Erythroblast (primary cell): ENCODE data around the gene DND1.
A peak's percentile ranks its signal among the peaks of the same experiment; 100 is the strongest.
"Not testable (repeated sequence)": the region's sequence is repeated elsewhere in the genome, so short reads cannot be mapped to it uniquely, and the experiment has no call there.

Experiments
- DNase-seq, 2 experiments: peaks; one replicate each; lab custom pipeline; 2025; lab: John Stamatoyannopoulos, UW
- GATA1 ChIP-seq: IDR thresholded peaks from 2 replicates; pipeline ENCODE4 v1.6.1; 2011; ENCODE audit warnings: low read depth, mild to moderate bottlenecking, control low read depth, low read length, moderate library complexity
- POLR2A ChIP-seq: IDR thresholded peaks from 2 replicates; pipeline ENCODE4 v1.6.1; 2011; ENCODE audit warnings: mild to moderate bottlenecking, low read length

Gene DND1

DNA sequence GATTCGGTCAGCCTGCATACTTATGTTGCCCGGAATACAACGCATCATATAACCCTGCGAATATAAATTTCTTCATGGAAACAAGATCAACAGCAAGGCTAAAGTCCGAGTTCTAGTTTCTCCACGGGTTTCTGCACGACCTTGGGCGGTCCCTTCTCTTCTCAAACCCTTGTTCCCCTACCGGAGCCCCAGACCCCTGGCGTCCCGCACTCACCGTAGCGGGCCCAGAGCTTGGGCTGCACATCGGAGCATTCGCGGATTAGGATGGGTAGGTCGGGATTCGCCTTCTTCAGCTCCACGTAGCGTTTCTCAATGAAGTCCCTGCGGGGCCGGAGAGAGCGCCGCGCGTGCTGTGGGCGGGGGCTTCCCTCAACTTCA is 26.3 kb downstream of the DND1 start:
- TF ChIP-seq POLR2A (no peak), GATA1 (no peak)
- no peak for DNase-seq

DNA sequence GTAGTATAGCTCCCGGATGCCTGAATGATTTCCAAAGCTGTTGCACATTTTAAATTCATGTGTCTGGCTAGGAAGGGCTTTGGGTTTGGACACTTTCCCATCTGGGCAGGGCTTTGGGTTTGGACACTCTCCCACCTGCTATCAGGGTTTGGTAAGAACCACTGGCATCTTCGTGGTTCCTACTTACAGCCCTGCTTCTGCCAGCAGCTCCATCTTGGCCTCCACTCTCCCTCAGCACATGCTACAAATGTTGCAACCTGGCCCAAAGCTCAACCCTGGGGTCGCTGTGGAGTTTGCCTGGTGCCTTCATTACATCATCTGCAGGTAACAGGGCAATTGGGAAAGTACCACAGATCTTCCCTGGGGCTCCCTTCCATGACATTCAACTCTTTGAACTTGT is 30.7 kb downstream of the DND1 start:
- TF ChIP-seq POLR2A: no peak
- DNase-seq: no peak

GRCh38 chr5:140641716-140642115 is 31.7 kb downstream of the DND1 start:
- DNase-seq: no peak
- no peak for TF ChIP-seq POLR2A
- TF ChIP-seq GATA1: no peak

- TF ChIP-seq GATA1 (no peak), POLR2A (peak; percentile 67)
Measured at GRCh38 chr5:140639148-140639981, 34.0 kb downstream of the DND1 start, which contains the start of gene TMCO6. TSS of gene TMCO6 (plus strand) at chr5:140639451. CDS start at chr5:140639528, 77 bp downstream.

GRCh38 chr5:140638898-140639147 is 34.6 kb downstream of the DND1 start:
- DNase-seq: not testable (repeated sequence)

More at GRCh38 chr5:140639148-140639981, 34.0 kb downstream of the DND1 start, which contains the start of gene TMCO6:
- DNase-seq: peak; percentile 98 to 99

- TF ChIP-seq POLR2A (no peak), GATA1 (no peak)
- no peak for DNase-seq
Measured at GRCh38 chr5:140637371-140638100, 35.8 kb downstream of the DND1 start.

DNA sequence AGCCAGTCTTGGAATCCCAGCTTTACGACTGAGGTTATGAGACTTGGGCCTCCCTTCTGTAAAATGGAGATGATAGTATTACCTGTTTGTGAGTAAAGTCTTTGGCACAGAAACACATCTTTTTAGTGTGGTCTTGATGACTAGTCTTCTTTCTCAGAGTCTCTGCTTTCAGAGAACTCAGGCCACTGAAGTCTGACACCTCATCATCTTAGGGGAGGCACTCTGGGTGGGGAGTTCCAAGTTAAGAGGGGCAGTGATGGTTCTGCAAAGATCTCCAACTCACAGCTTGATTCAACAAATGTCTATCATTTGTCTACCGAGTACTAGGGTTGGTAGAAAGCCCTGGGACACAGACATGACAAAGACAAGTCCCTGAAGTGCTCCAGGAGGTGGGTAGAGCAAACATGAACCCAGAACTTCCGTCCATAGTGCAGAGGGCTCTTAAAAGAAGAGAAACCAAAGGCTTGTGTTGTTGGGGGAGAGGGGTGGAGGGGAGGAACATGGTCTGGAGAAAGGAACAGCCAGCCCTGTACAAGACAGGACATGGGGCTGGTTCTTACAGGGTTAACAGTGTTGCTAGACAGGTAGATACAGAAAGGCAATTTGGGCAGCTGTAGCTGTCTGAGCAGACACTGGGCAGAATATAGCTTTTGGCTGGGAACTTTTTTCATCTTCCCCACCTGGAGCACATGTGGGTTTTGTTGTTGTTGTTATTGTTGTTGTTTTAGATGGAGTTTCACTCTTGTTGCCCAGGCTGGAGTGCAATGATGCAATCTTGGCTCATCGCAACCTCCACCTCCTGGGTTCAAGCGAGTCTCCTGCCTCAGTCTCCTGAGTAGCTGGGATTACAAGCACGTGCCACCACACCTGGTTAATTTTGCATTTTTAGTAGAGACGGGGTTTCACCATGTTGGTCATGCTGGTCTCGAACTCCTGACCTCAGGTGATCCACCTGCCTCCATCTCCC is 37.8 kb downstream of the DND1 start:
- TF ChIP-seq POLR2A (no peak), GATA1 (no peak)
- DNase-seq: no peak

DNA sequence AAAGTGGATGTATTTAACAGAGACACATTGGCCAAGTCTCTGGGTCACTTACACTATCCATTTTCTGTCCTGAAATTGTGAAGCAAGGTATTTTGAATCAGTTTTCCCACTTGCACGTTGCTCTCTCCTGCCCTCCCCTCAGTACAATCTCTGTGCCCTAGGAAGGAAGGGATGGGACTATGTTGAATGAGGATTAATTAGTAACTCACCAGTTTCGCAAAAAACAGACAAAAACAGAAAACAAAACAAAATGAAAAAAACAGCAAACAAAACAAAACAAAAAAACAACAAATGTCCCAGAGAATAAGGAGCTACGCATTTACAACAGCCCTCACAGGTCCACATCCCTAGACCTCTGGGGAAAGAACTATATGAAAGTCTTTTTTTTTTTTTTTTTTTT is 39.3 kb downstream of the DND1 start:
- DNase-seq: no peak
- no peak for TF ChIP-seq GATA1

- TF ChIP-seq POLR2A: no peak
- no peak for TF ChIP-seq GATA1
- no peak for DNase-seq
Measured at GRCh38 chr5:140633501-140633900, 39.9 kb downstream of the DND1 start.

GRCh38 chr5:140633021-140633471 is 40.3 kb downstream of the DND1 start, which contains the start of gene CD14:
TSS of gene CD14 (minus strand) at chr5:140633175. CDS start at chr5:140633071, 104 bp downstream.
- DNase-seq: peak in 1 of 2 experiments; percentile 45
- TF ChIP-seq GATA1 (no peak), POLR2A (no peak)

- no peak for TF ChIP-seq POLR2A
- TF ChIP-seq GATA1: no peak
- peak; percentile 67 to 76 for DNase-seq
Measured at GRCh38 chr5:140632366-140633020, 40.9 kb downstream of the DND1 start.

DNA sequence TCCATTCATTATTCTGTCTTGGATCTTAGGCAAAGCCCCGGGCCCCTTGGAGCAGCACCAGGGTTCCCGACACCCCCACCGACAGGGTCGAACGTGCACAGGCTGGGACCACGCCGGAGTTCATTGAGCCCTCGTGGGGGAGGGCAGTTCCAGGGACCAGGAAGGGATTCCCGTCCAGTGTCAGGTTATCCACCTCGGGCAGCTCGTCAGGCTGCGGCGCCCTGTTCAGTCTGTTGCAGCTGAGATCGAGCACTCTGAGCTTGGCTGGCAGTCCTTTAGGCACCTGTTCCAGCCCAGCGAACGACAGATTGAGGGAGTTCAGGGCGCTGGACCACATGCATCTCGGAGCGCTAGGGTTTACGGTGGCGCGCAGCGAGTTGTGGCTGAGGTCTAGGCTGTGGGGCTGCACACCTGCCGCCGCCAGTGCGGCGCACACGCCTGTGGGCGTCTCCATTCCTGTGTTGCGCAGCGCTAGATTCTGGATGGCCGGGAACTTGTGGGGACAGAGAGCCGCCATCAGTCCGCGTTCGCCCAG is 41.5 kb downstream of the DND1 start:
- TF ChIP-seq POLR2A (no peak), GATA1 (no peak)
- no peak for DNase-seq

- TF ChIP-seq POLR2A: no peak
- no peak for TF ChIP-seq GATA1
Measured at GRCh38 chr5:140631036-140631417, 42.3 kb downstream of the DND1 start.

More at GRCh38 chr5:140631036-140631417, 42.3 kb downstream of the DND1 start:
- no peak for DNase-seq
